Fibroblast of skin of left quadriceps (primary cell): ENCODE measurements around the gene REPIN1.

Experiments used
- DNase-seq, 2 experiments: peaks; one replicate each; pipeline ENCODE4 v3.0.0-alpha.2; 2013; ENCODE audit warnings: low read depth in 2 of 2

REPIN1 gene

DNA sequence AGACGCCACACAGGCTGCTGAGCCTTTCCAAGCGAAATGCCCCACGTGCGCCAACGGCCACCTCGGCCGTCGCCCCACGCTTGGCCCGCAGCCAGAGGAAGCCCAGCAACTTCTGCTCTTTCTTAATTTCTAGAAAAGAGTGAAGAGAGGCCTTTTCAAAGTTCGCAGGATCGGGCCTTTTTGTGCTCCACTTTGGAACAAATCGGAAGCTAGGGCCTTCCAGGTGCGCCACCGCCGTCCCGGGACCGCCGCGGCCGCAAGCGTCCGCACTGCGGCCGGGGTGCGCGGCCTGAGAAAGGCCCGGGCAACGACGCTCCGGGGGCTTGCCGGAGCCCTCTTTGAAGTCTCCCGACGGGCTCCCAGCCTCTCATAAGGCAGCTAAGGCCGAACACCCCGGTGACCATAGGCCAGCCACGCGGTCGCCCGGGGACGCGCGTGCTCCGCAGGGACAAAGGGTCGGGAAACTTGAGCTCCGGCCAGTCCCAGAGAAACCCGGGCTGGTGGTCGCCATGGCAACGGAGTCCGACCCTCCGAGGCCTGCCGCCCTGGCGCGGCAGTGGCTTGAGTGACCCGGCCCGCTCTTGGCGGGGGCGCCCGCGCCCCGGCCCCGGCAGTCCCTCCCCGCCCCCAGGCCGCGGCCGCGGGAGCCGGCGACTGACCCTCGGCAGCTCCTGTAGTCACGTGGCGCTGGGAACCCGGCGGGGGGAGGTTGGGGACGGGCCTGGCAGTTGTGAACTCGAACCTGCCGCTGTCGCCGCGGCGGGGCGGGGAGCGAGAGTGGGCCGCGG, at the start of gene REPIN1:
Gene REPIN1, plus strand, starts transcription at position 727 of the 788 bp plus-strand sequence. CDS start 890 bp downstream, outside the sequence.
- peak; percentile 61 to 62 for DNase-seq

DNA sequence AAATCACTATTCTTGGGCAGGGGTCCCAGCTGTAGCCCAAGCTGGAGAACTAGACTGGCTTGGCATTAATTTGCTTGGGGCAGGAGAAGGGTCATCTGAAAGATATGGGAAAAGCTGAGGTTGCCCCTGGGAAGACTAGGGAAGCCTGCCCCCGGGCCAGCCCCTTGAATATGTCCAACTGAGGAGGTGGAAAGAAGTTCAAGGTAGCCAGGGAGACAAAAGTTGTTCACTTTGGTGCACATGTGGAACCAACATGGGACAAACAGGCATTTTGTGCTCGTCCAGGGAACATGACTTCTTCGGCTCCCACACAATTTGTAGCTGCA, 46.9 kb upstream of the REPIN1 start:
- no peak for DNase-seq

DNA sequence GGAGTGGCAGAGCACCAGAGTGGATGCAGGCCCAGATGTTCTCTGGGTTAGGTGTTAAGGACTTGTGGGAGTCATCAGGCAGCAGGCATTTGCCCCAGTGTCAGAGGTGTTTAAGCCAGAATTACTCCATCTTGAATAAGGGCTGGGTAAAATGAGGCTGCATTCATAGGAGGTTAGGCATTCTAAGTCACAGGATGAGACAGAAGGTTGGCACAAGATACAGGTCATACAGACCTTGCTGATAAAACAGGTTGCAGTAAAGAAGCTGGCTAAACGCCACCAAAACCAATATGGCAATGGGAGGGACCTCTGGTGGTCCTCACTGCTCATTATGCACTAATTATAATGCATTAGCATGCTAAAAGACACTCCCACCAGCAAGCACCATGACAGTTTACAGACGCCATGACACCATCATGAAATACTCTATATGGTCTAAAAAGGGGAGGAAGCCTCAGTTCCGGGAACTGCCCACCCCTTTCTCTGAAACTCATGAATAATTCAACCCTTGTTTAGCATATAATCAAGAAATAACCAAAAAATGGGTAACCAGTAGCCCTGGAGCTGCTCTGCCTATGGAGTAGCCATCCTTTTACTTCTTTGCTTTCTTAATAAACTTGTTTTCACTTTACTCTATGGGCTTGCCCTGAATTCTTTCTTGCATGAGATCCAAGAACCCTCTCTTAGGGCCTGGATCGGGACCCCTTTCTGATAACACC, 46.3 kb upstream of the REPIN1 start:
- no peak for DNase-seq

GRCh38 chr7:150322833-150323681, 45.6 kb upstream of the REPIN1 start, which contains the start of the genes ACTR3C and LRRC61:
Gene ACTR3C, minus strand, starts transcription at chr7:150323545. Its CDS starts 28,249 bp downstream, at chr7:150295296.
Gene LRRC61, plus strand, starts transcription at chr7:150323355. Its CDS starts 13,507 bp downstream, at chr7:150336862.
- DNase-seq, result no peak

- no peak for DNase-seq
Measured at GRCh38 chr7:150323682-150324372, 44.8 kb upstream of the REPIN1 start.

- no peak for DNase-seq
Measured at GRCh38 chr7:150324373-150324961, 44.2 kb upstream of the REPIN1 start.

DNA sequence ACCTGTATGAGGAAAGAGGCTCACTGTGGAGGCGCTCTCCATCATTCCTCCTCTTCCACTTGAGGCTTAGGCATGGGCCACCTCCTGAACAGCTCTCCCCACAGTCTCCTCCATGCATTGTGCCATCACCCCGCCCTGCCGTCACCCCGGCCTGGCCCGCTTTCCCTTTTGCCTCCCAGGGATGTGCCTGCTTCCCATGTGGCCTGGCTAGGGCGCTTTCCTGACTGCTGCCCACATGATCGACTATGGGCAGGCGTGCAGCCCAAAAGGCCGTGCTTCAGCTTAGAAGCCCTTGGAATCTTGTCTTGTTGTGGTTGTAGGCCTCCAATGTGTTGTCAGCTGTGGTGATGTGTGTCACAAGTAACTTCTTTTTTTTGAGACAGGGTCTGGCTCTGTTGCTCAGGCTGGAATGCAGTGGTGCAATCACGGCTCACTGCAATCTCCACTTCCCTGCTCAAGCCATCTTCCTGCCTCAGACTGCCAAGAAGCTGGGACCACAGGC, 43.5 kb upstream of the REPIN1 start:
- DNase-seq, result no peak

- DNase-seq, result no peak
Measured at GRCh38 chr7:150325901-150326300, 42.7 kb upstream of the REPIN1 start.

- DNase-seq, result no peak
Measured at GRCh38 chr7:150326657-150327268, 41.9 kb upstream of the REPIN1 start.

- DNase-seq, result no peak
Measured at GRCh38 chr7:150327308-150327707, 41.3 kb upstream of the REPIN1 start.

- no peak for DNase-seq
Measured at GRCh38 chr7:150329331-150330120, 39.1 kb upstream of the REPIN1 start.

DNA sequence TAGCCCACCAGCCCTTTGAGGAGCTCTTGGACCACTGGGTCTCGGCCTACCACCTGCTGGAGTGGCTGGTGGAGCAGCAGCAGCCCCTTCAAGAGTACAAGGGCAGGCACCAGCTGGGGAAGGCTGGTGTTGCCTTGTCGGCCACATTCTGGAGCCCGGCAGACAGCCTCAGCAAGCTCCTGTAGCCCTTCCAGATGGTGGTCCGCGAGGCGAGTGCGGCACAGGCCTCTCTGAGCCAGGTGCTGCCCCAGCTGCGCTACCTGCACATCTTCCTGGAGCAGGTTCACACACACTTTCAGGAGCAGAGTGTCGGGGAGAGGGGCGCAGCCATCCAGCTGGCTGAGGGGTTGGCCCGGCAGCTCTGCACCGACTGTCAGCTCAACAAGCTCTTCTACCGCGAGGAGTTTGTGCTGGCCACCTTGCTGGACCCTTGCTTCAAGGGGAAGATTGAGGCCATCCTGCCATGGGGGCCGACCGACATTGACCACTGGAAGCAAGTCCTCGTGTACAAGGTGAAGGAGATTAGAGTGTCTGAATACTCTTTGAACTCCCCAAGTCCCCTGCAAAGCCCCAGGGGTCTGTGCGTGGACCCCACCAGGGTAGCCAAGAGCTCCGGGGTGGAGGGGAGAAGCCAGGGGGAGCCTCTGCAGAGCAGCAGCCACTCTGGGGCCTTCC, 38.3 kb upstream of the REPIN1 start:
- DNase-seq, result no peak

DNA sequence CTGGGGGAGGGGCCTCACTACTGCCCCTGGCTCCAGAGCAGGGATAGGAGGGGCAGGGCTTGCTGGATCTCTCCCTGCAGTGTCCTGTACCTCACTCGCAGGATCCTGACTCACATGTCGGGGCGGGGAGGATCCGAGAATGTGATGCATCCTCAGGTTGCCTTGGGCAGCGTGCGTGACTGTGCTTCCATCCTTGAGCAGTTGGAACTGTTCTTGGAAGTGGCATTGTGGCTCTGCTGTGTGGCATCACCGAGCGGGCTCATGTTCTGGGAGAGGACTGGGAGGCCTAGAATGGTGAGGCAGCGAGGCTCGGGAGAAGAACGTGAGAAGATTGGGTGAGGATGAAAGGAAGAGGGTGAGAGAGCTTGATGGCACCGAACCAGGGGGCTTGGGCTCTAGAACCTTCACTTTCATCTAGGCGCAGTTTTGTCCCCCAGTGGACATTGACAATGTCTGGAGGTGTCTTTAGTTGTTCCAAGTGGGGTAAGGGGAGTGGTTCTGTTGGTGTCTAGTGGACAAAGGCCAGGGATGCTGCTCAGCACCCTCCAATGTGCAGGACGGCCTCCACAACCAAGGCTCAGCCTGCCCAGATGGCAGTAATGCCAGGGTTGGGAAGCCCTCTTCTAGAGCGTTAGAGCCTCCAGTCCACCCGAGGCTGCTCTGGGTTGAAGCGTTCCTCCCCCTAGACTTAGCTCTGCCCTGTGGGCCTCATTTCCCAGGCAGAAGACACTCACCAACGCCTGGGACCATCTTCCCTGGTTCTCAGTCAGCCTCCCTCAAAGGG, 35.6 kb upstream of the REPIN1 start:
- DNase-seq, result no peak

DNA sequence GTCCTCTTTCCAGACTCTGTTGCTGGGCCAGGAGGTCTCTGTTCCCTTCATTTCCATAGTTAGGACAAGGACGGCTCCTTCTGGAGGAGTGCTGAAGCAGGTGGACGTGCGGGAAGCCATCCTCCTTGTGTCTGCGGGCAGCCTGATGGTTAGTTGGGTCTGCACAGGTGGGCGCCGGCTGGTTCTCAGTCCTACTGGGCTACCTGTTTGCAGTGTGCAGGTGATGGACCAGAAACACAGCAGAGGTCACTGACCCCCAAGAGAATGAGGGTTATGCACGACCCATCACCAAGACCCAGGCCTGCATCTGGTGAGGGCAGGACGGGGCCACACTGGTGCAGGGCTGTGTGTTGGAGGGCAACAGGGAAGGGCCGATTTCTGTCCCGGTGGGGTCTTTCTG, 35.0 kb upstream of the REPIN1 start:
- DNase-seq, result no peak

DNA sequence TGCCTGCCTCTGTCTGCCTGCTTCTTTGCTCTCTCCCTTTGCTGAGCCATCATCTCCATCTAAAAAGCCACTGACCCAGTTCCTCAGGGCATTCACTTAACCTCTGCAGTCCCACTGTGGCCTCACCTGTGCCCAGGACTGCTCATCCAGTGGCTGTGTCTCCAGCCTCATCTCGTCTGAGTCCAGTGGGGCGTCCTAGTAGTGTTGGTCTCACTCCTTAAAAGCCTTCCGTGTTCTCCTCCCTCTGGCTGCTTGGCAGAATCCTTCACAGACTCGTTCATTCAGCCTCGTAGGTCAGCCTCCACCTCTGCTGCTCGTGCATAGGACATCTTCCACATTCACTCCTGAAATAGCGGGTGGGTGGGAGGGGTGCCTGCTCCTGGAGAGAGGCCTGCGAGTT, 34.5 kb upstream of the REPIN1 start:
- DNase-seq, result no peak

GRCh38 chr7:150335108-150335773, 33.4 kb upstream of the REPIN1 start:
- DNase-seq, result peak; percentile 56 to 58

GRCh38 chr7:150335774-150336112, 32.9 kb upstream of the REPIN1 start:
- no peak for DNase-seq

DNA sequence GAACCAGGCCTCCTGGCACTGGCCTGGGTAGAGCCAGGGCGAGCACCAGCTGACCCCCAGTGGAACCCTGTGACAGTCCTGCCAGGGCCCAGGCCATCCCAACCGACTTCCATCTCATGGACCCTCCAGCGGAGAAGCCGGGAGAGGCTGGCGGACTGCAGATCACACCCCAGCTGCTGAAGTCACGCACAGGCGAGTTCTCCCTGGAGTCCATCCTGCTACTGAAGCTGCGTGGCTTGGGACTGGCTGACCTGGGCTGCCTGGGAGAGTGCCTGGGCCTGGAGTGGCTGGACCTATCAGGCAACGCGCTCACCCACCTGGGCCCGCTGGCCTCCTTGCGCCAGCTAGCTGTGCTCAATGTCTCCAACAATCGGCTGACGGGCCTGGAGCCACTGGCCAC, 31.9 kb upstream of the REPIN1 start:
- no peak for DNase-seq
